Gastroesophageal sphincter (tissue), 3 donors: Measurements from ENCODE around the gene FHIT.

ENCODE experiments used
- EP300 ChIP-seq: sonication (generic); formaldehyde crosslinking; IDR thresholded peaks from one replicate; pipeline ENCODE4 v1.6.1; 2017; ENCODE audit warnings: antibody characterized with exemption, mild to moderate bottlenecking
- POLR2A ChIP-seq, 2 donors: fragments of 450-650 bp; IDR thresholded peaks; one replicate each; pipeline ENCODE4 v1.6.1; 2017; ENCODE audit warnings: antibody characterized with exemption in 2 of 2, mild to moderate bottlenecking in 2 of 2, moderate library complexity in 1 of 2
- TF ChIP-seq, protein P1 (sequence below), 4 experiments: fragments of 200-600 bp in 2 of 4; fragments of 450-650 bp in 2 of 4; sonication (generic) in 1 of 4; IDR thresholded peaks; one replicate each; pipeline ENCODE4 v1.5.1; 2017 to 2019; ENCODE audit warnings: antibody characterized with exemption in 4 of 4, mild to moderate bottlenecking in 2 of 4, moderate library complexity in 2 of 4

DNA sequence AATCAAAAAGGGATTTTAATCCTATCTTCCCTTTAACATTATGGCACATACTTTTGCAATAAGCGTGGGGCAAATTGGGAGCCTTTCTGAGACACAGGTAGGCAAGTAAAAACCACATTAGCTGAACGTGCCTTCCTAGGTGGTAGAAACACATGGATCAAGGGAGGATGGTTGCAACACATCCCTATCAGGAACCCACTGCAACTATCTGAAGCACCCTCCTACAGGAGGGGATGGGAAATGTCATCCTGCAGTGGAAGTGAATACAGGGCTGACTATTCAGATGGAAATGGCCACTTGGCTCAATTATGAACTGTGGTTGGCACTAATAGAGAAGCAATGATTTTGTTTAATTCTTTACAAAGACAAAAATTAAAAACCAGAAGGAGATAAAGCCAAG, 826.3 kb downstream of the FHIT start:
- TF ChIP-seq, protein P1, sequence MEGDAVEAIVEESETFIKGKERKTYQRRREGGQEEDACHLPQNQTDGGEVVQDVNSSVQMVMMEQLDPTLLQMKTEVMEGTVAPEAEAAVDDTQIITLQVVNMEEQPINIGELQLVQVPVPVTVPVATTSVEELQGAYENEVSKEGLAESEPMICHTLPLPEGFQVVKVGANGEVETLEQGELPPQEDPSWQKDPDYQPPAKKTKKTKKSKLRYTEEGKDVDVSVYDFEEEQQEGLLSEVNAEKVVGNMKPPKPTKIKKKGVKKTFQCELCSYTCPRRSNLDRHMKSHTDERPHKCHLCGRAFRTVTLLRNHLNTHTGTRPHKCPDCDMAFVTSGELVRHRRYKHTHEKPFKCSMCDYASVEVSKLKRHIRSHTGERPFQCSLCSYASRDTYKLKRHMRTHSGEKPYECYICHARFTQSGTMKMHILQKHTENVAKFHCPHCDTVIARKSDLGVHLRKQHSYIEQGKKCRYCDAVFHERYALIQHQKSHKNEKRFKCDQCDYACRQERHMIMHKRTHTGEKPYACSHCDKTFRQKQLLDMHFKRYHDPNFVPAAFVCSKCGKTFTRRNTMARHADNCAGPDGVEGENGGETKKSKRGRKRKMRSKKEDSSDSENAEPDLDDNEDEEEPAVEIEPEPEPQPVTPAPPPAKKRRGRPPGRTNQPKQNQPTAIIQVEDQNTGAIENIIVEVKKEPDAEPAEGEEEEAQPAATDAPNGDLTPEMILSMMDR (IDR thresholded peaks at IDR 0.05): no peak
- TF ChIP-seq POLR2A (IDR thresholded peaks at IDR 0.05): no peak
- TF ChIP-seq EP300: no peak
